ENCODE data around the gene AP3D1.

DNA sequence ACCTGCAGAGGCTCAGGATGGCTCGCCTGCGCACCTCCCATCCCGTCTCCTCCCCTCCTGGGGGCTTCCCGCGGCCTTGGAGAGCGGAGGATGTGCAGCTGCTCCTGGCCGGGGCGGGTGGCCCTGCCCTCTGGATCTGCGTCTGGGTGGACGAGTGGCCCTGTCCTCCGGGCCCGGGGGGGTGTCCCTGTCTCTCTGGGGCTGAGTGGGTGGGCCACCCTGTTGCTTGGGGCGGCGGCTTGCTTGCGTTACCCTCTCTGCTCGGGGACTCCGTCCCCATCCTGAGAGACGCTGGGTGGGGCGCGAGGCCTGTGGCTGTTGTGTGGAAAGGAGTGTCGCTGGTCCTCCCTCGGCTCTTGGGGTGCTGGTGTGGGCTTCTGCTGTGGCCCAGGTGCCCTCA is 47.0 kb upstream of the AP3D1 start:
- TF ChIP-seq, protein P1, sequence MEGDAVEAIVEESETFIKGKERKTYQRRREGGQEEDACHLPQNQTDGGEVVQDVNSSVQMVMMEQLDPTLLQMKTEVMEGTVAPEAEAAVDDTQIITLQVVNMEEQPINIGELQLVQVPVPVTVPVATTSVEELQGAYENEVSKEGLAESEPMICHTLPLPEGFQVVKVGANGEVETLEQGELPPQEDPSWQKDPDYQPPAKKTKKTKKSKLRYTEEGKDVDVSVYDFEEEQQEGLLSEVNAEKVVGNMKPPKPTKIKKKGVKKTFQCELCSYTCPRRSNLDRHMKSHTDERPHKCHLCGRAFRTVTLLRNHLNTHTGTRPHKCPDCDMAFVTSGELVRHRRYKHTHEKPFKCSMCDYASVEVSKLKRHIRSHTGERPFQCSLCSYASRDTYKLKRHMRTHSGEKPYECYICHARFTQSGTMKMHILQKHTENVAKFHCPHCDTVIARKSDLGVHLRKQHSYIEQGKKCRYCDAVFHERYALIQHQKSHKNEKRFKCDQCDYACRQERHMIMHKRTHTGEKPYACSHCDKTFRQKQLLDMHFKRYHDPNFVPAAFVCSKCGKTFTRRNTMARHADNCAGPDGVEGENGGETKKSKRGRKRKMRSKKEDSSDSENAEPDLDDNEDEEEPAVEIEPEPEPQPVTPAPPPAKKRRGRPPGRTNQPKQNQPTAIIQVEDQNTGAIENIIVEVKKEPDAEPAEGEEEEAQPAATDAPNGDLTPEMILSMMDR (conservative IDR thresholded peaks at IDR 0.05; ENCODE audit: low read length) = no peak
- no peak for TF ChIP-seq EZH2phosphoT487 (IDR thresholded peaks at IDR 0.05; ENCODE audit: borderline replicate concordance, low read depth, low read length)

Measured in OCI-LY7 (cell line).